WERI-Rb-1 (cell line): ENCODE data around the gene FCRL1.
A peak's percentile ranks its signal among the peaks of the same experiment; 100 is the strongest.

Experiments used
- DNase-seq: peaks from one replicate; pipeline ENCODE4 v3.0.0-alpha.2; 2020
- H3K27ac ChIP-seq: fragments of 250-450 bp; sonication (Bioruptor Pico); 2 replicates; pipeline ENCODE4 v1.5.1; 2020; ENCODE audit warnings: mild to moderate bottlenecking, moderate library complexity
- H3K27me3 ChIP-seq: fragments of 250-450 bp; sonication (Bioruptor Pico); 2 replicates; pipeline ENCODE4 v1.5.1; 2021; ENCODE audit warnings: mild to moderate bottlenecking, low read depth, moderate library complexity; ENCODE audit not compliant: insufficient read depth, severe bottlenecking
- H3K36me3 ChIP-seq: fragments of 250-450 bp; sonication (Bioruptor Pico); 2 replicates; pipeline ENCODE4 v1.5.1; 2020; ENCODE audit warnings: mild to moderate bottlenecking, moderate library complexity
- H3K4me3 ChIP-seq: 2 replicates; pipeline ENCODE4 v1.5.1; 2011; ENCODE audit warnings: low read depth, mild to moderate bottlenecking, control low read depth, low read length
- H3K9me3 ChIP-seq: fragments of 250-450 bp; sonication (Bioruptor Pico); 2 replicates; pipeline ENCODE4 v1.5.1; 2021; ENCODE audit warnings: mild to moderate bottlenecking, moderate library complexity; ENCODE audit not compliant: severe bottlenecking
- TF ChIP-seq, protein P1 (sequence below): IDR thresholded peaks from 2 replicates; pipeline ENCODE4 v1.5.1; 2011; ENCODE audit warnings: low read depth, mild to moderate bottlenecking, control low read depth, inconsistent platforms, low read length

FCRL1 gene

DNA sequence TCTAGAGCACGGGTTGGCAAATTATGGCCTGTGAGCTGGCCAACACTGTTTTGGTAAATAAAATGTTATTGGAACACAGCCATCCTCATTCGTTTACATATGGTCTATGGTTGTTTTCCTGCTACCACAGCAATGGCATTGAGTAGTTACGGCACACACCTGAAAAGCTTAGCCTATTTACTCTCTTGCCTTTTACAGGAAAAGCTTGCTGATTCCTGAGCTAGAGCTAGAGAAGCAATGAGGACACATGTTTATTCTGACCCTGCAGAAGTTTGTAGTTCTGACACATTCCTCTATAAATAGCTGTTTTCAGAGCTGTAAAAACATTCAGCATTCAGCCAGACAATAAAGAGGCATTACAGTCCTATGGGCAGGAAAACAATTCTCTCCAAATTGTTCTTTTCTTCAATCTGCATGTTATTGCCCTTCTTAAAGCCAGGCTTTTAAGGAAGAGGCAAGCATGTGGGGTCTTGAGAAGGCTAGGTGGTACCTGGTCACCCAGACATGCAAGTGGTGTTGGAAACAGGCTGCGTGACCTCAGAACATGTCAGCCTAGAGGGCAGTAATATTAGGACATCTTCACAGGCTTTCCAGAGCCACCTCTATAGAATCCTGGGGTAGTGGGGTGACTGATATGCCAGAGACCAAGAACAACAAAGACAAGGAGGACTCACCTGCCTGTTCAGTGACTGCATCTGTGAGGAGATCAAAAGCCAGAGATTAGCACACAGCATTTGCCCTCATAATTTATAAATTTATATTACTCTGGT, 44.6 kb downstream of the FCRL1 start:
- no peak overlapping the region for H3K4me3 ChIP-seq
- no peak overlapping the region for H3K27ac ChIP-seq
- no peaks in the 10 kb centered on the region for H3K36me3 ChIP-seq
- no peak for DNase-seq
- H3K9me3 ChIP-seq, result no peaks in the 10 kb centered on the region
- TF ChIP-seq, protein P1, sequence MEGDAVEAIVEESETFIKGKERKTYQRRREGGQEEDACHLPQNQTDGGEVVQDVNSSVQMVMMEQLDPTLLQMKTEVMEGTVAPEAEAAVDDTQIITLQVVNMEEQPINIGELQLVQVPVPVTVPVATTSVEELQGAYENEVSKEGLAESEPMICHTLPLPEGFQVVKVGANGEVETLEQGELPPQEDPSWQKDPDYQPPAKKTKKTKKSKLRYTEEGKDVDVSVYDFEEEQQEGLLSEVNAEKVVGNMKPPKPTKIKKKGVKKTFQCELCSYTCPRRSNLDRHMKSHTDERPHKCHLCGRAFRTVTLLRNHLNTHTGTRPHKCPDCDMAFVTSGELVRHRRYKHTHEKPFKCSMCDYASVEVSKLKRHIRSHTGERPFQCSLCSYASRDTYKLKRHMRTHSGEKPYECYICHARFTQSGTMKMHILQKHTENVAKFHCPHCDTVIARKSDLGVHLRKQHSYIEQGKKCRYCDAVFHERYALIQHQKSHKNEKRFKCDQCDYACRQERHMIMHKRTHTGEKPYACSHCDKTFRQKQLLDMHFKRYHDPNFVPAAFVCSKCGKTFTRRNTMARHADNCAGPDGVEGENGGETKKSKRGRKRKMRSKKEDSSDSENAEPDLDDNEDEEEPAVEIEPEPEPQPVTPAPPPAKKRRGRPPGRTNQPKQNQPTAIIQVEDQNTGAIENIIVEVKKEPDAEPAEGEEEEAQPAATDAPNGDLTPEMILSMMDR, result no peak
- H3K27me3 ChIP-seq, result peaks cover 3% of the 10 kb centered on the region

DNA sequence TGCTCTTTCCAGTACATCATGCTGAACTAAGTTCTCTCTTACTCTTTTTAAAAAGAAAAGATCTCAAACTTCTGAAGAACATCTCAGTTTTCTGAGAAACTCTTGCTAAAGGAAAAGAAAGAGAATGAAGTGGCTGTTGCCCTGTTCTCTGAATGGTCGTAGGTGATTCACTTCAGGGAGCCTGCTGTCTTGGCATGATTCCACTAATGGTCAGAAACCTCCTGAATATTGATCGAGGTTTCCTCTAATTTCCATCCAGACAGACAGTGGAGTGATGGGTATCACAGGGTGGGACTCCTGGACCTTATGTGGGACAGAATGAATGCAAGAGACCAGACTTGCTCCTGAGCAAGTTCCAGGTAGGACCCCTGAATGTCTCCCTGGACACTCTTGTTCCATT, 45.5 kb downstream of the FCRL1 start:
- H3K27me3 ChIP-seq, result no peaks in the 10 kb centered on the region
- no peak overlapping the region for H3K4me3 ChIP-seq
- TF ChIP-seq, protein P1, result no peak
- H3K36me3 ChIP-seq, result no peaks in the 10 kb centered on the region
- DNase-seq, result no peak
- H3K27ac ChIP-seq, result no peak overlapping the region
- H3K9me3 ChIP-seq, result no peaks in the 10 kb centered on the region

DNA sequence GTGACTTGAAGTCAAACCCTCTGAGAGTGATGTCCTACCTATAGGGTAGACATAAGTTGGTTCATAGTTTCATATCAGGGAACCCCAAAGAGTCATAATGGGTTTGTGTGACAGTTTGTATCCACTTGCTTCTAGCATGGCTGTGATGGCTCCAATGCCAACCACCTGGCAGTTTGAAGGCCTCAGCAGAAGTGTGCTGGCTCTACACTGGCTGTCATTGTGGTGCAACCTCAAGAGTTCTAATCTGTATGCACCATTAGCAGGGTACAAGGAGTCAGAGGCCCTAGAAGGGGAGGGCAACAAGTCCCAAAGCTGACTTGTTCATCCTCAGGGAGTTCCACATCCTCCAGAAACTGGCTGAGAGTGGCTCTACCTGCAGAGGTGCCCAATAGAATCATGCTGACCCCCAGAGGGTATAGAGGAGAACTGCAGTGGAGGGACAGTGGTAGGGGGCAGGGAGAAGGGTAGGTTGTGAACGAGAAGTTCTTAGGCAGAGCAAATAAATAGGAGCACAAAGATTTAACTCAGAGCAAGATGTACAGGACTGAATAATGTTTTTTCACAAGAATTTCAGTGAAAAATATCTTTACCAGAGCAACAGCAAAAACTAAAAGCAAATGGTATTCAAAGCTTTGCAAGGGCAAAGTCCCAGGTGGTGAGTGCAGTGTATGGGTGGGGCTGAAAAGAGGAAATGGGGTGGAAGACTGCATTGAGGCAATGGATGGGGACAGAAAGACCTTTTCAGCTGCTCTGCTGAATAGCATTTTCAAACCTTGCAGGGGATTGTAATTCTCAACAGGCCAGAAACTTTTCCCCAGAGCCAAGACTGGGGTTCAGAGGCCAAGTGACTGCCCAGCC, 46.2 kb downstream of the FCRL1 start:
- Histone ChIP-seq H3K36me3 (no peaks in the 10 kb centered on the region), H3K27me3 (no peaks in the 10 kb centered on the region), H3K4me3 (no peak overlapping the region), H3K27ac (no peak overlapping the region), H3K9me3 (no peaks in the 10 kb centered on the region)
- DNase-seq, result peak; percentile 72
- TF ChIP-seq, protein P1, result peak; percentile 89

GRCh38 chr1:157771661-157772425, 48.1 kb downstream of the FCRL1 start:
- H3K27ac ChIP-seq, result no peak overlapping the region
- no peak for DNase-seq
- TF ChIP-seq, protein P1, result no peak
- H3K27me3 ChIP-seq, result no peaks in the 10 kb centered on the region
- no peak overlapping the region for H3K4me3 ChIP-seq
- no peaks in the 10 kb centered on the region for H3K36me3 ChIP-seq
- no peaks in the 10 kb centered on the region for H3K9me3 ChIP-seq

- H3K9me3 ChIP-seq, result no peaks in the 10 kb centered on the region
- peak; percentile 44 for DNase-seq
- no peaks in the 10 kb centered on the region for H3K36me3 ChIP-seq
- TF ChIP-seq, protein P1, result peak; percentile 76
- no peak overlapping the region for H3K27ac ChIP-seq
- H3K27me3 ChIP-seq, result no peaks in the 10 kb centered on the region
- H3K4me3 ChIP-seq, result no peak overlapping the region
Observed at GRCh38 chr1:157770442-157771043, 49.4 kb downstream of the FCRL1 start.
